Epithelial cell of esophagus (primary cell): ENCODE measurements around the gene NEDD9.

Experiments
- DNase-seq: peaks from one replicate; pipeline ENCODE4 v3.0.0; 2010; ENCODE audit warnings: low read depth
- H3K4me3 ChIP-seq: 2 replicates; pipeline ENCODE4 v1.5.1; 2011; ENCODE audit warnings: mild to moderate bottlenecking, low read length, control low read depth
- TF ChIP-seq, protein P1 (sequence below): IDR thresholded peaks from 2 replicates; pipeline ENCODE4 v1.5.1; 2011; ENCODE audit warnings: low read depth, mild to moderate bottlenecking, low read length, control low read depth, inconsistent platforms; ENCODE audit not compliant: insufficient read depth; ENCODE audit errors: missing control alignments

The NEDD9 gene

DNA sequence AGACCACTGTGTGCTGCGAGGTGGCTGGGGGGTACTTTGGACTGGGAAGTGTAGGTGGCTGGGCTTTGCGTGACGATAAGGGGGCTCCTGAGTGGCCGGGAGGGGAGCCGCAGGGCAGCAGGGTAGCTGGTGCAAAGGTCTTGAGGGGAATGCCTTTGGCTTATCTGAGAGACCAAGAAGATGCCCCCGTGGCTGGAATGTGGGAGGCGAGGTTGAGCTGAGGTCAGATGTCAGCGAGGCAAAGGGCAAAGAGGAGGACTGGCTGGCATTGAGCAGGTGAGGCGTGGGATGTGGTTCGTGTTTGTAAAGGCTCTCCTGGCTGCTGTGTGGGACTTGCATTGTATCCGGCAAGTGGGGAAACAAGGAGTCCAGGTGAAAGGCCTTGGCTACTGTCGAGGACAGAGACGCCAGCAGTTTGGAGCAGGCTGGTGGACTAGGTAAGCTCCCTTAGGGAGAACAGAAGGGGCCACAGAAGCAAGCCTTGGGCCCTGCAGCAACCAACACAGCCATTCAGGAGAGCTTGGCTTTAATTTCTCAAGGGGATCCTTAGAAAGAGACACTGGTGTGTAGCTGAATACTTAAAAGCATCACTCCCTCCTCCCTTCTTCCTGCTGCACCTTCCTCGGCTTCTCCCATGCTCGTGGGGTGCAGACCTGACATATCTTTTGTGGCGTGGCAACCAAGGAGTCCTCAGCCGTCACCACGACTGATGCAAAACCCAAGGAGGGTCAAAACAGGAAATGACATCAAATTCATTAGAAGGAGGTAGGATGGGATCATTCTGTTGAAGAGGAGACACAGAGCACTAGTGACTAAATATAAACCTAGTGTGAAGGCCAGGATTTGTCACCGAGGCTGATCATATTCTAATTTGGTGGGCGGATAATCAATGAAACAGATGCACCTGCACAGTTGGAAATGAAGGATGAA, 67.5 kb downstream of the NEDD9 start:
- no peak for DNase-seq
- TF ChIP-seq, protein P1, sequence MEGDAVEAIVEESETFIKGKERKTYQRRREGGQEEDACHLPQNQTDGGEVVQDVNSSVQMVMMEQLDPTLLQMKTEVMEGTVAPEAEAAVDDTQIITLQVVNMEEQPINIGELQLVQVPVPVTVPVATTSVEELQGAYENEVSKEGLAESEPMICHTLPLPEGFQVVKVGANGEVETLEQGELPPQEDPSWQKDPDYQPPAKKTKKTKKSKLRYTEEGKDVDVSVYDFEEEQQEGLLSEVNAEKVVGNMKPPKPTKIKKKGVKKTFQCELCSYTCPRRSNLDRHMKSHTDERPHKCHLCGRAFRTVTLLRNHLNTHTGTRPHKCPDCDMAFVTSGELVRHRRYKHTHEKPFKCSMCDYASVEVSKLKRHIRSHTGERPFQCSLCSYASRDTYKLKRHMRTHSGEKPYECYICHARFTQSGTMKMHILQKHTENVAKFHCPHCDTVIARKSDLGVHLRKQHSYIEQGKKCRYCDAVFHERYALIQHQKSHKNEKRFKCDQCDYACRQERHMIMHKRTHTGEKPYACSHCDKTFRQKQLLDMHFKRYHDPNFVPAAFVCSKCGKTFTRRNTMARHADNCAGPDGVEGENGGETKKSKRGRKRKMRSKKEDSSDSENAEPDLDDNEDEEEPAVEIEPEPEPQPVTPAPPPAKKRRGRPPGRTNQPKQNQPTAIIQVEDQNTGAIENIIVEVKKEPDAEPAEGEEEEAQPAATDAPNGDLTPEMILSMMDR: no peak

DNA sequence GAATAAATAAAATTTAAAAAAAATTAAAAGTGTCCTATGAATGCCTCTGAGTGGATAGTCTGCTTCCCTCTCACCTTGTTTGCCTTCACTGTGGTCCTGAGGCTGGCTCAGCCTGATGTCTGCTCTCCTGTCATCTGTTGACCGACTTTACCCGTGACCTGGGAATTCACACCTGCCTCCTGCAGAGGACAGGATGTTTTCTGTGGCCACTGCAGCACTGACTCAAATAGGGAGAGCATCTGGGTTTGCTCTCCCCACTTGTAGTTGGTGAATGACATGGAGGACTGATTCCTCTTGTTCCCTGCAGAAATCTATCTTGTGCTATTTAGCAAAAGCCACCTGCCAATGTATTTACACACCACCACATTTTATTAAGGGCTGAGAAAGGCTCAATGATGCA, 68.5 kb downstream of the NEDD9 start:
- no peak overlapping the region for H3K4me3 ChIP-seq
- TF ChIP-seq, protein P1: no peak
- no peak for DNase-seq

More for the DNA sequence above, 67.5 kb downstream of the NEDD9 start:
- no peak overlapping the region for H3K4me3 ChIP-seq

DNA sequence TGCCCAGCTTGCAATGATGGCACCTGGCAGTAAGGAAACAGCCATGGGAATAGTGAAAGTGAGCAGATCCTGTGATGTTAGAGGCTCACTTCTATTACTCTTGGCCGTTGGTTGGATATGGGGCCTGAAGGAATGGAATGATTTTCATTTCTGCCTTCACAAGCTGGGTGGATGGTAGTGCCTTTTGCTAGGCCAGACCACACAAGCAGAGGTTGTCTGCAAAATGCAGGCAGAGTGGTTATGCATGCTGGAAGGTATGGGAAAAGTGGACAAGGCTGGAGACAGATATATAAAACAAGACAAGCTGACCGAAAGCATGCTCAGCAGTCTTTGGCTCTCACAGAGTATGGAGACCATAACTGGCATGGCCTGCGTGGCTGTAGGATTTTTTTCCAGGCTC, 70.2 kb downstream of the NEDD9 start:
- H3K4me3 ChIP-seq: no peak overlapping the region
- DNase-seq: no peak
- TF ChIP-seq, protein P1: no peak

DNA sequence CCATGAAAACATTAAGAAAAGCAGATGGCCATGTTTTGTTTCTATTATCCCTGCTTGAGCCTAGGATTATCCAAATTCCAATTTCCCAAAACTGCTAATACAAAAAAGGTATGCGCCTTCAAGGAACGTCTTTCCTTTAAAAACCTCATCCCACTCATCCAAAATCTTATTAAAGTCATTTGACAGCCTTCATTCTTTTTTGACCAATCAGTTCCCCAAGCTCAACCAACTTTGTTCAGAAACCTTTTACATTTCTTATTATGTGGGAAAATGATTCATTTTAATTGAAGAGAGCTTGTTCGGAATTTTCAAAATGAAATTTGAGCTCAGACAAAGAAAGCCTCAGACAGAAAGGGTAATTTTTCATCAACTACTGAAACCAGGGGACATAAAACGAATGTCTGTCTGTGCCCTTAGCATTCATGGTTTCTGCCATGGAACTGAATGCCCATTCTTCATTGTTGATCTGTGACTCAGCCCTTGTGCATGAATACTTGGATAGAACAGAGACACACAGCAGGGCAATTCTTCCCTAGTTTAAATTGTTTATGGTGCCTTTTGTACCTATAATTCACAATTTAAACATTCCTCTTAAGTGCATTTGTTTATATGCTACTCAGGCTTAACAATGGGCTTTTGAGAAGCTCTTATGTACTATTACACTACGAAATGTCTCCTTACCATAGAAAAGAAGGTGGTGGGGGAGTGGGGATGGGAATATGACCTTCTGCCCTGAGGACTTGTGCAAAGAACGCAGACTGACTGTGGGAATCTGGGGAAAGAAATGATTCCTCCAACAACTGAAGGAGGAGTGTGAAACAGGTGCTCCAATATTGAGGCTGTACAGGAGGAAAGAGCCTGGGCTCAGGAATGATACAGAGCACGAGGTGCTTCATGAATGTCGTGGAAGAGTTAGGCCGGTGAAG, 71.2 kb downstream of the NEDD9 start:
- peak; percentile 48 for DNase-seq
- TF ChIP-seq, protein P1: no peak
- no peak overlapping the region for H3K4me3 ChIP-seq

DNA sequence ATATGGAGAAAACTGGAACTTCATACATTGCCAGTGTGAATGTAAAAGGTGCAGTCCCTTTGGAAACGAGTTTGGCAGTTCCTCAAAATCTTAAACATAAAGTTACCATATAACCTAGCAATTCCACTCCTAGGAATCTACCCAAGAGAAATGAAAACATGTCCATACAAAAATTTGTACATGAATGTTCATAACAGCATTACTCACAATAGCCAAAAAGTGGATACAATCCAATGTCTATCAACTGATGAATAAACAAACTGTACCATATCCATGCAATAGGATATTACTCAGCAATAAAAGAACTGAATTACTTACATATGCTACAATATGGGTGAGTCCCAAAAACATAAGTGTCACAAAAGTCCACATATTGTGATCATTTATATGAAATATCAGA, 72.3 kb downstream of the NEDD9 start:
- TF ChIP-seq, protein P1: no peak
- H3K4me3 ChIP-seq: no peak overlapping the region
- DNase-seq: peak; percentile 84

DNA sequence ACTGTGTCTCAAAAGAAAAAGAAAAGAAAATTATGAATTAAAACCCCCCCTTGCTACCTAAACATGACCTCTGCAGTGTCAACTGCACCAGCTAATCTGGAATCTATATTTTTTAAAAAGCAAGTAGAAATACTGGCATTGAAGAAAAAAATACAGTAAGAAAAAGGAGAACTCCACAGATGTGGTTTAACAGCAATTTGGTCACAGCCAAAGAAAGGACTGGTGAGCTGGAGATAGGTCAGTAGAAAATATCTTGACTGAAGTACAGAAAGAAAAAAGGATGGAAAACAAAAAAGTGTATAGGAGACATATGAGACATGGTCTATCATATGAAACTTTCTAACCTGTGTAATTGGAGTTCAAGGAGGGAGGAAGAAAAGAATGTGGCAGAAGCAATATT, 76.9 kb downstream of the NEDD9 start:
- no peak for DNase-seq
- TF ChIP-seq, protein P1: no peak
- no peak overlapping the region for H3K4me3 ChIP-seq
